Left ventricle myocardium inferior (tissue), 1 donor: ENCODE results near the gene MAP3K5. TPM values are rescaled to one million over a fixed set of nuclear protein-coding genes. Genes with fewer than 3 reads are reported as not detected.

Experiments used
- DNase-seq: peaks from one replicate; pipeline ENCODE4 v3.0.0-alpha.2; 2020
- H3K27ac ChIP-seq: fragments of 200-600 bp; replicated peaks from 2 replicates; pipeline ENCODE4 v1.8.0; 2021
- H3K27me3 ChIP-seq: fragments of 200-600 bp; 2 replicates; pipeline ENCODE4 v1.8.0; 2021; ENCODE audit warnings: low read depth
- H3K36me3 ChIP-seq: fragments of 200-600 bp; 2 replicates; pipeline ENCODE4 v1.8.0; 2021
- H3K4me1 ChIP-seq: fragments of 200-600 bp; 2 replicates; pipeline ENCODE4 v1.8.0; 2021
- H3K4me3 ChIP-seq: fragments of 200-600 bp; 2 replicates; pipeline ENCODE4 v1.8.0; 2021; ENCODE audit warnings: mild to moderate bottlenecking, moderate library complexity
- H3K9me3 ChIP-seq: fragments of 200-600 bp; replicated peaks from 2 replicates; pipeline ENCODE4 v1.8.0; 2021
- intact Hi-C: fragments of 100-400 bp; cut with micrococcal nuclease; formaldehyde crosslinking; loops from one replicate; pipeline ENCODE4 v1.11.0; 2022
- total RNA-seq: library from RNA; stranded (reverse); fragmentation: NEBNext Ultra II Directional; extraction: Animal tissue kit (Norgen Biotek cat#: 25700); gene quantifications from one replicate; pipeline ENCODE4 v1.2.1, GENCODE V29; 2021
- TF ChIP-seq, protein P1 (sequence below): fragments of 200-600 bp; IDR thresholded peaks from 2 replicates; pipeline ENCODE4 v1.8.0; 2021; ENCODE audit warnings: antibody characterized with exemption, mild to moderate bottlenecking, borderline replicate concordance
- donor health status: DM: no; HTN: yes; CAD: no; lungs with severe emphysema.

The MAP3K5 gene
- total RNA-seq, 1 donor from 2014 or later = 44.1 TPM

DNA sequence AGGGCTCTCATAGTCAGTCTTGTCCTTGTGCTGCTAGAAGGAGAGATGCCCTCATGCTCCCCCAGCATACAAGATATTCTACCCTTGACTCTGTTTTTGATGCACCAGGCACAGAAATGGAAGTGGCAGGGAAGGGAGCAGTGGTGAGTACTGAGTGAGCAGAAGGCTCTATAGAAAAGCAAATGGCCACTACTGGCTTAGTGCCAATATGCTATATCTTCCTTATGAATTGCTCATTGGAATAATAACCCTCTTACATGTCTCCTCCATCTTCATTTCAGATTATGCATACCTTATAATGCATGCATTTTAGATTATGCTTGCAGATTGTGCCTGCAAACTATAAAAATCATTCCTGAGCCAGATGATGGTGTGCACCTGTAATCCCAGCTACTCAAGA, 82.8 kb downstream of the MAP3K5 start:
- H3K27ac ChIP-seq = no peak overlapping the region
- no peaks in the 10 kb centered on the region for H3K9me3 ChIP-seq
- H3K36me3 ChIP-seq = no peaks in the 10 kb centered on the region
- TF ChIP-seq, protein P1, sequence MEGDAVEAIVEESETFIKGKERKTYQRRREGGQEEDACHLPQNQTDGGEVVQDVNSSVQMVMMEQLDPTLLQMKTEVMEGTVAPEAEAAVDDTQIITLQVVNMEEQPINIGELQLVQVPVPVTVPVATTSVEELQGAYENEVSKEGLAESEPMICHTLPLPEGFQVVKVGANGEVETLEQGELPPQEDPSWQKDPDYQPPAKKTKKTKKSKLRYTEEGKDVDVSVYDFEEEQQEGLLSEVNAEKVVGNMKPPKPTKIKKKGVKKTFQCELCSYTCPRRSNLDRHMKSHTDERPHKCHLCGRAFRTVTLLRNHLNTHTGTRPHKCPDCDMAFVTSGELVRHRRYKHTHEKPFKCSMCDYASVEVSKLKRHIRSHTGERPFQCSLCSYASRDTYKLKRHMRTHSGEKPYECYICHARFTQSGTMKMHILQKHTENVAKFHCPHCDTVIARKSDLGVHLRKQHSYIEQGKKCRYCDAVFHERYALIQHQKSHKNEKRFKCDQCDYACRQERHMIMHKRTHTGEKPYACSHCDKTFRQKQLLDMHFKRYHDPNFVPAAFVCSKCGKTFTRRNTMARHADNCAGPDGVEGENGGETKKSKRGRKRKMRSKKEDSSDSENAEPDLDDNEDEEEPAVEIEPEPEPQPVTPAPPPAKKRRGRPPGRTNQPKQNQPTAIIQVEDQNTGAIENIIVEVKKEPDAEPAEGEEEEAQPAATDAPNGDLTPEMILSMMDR = no peak
- peaks cover 40% of the 10 kb centered on the region for H3K4me1 ChIP-seq
- no peak for DNase-seq
- H3K27me3 ChIP-seq = no peaks in the 10 kb centered on the region
- H3K4me3 ChIP-seq = no peak overlapping the region
- intact Hi-C loops = no loop called here

DNA sequence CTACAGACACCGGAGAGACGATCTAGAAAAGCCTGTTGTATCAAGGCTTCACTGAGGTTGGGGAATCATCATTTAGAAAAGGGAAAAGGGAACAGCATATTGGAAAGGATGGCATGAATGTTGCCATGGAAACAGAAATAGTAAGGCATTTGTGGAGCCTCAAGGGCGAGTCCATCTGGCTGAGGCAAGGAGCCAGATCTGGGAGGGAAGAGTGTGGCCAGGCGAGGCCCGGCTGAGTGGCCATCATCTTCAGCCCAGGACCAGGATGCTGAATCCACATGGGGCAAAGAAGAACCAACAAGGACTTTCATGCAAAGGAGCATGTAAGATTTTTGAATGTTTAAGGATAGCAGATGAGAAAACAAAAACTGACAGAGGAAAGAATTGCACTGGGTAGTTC, 85.8 kb downstream of the MAP3K5 start:
- TF ChIP-seq, protein P1 = no peak
- Histone ChIP-seq H3K4me1 (peaks cover 24% of the 10 kb centered on the region), H3K4me3 (no peak overlapping the region), H3K27me3 (no peaks in the 10 kb centered on the region), H3K9me3 (no peaks in the 10 kb centered on the region), H3K36me3 (no peaks in the 10 kb centered on the region), H3K27ac (no peak overlapping the region)
- intact Hi-C loops = no loop called here
- no peak for DNase-seq

DNA sequence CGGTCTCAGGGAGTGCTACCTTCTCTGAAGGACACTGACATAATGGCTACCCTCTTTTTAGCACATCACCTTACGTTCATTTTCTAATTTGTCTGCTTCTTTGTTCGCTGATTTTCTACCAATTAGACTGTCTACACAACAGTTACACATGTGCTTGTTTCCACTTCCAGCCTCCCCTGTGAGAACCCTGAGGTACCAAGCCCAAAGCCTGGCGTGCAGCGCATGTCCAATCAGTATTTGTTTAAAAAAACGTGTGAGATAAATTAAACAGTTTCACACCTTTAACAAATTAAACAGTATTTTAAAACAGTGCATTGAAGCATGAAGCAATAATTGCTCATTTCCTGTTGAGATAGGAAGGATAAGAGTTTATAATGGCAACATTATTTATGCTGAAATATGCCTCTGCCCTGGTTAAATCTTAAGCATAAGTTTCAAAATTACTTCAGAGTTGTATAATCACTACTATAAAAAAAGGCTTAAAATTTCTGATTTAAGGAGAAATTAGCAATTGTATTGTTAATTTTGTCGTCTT, 88.9 kb downstream of the MAP3K5 start:
- no peaks in the 10 kb centered on the region for H3K9me3 ChIP-seq
- peaks cover 20% of the 10 kb centered on the region for H3K4me1 ChIP-seq
- no peak for DNase-seq
- no peak overlapping the region for H3K27ac ChIP-seq
- no peaks in the 10 kb centered on the region for H3K36me3 ChIP-seq
- no peaks in the 10 kb centered on the region for H3K27me3 ChIP-seq
- intact Hi-C loops = no loop called here
- TF ChIP-seq, protein P1 = no peak
- H3K4me3 ChIP-seq = no peak overlapping the region

DNA sequence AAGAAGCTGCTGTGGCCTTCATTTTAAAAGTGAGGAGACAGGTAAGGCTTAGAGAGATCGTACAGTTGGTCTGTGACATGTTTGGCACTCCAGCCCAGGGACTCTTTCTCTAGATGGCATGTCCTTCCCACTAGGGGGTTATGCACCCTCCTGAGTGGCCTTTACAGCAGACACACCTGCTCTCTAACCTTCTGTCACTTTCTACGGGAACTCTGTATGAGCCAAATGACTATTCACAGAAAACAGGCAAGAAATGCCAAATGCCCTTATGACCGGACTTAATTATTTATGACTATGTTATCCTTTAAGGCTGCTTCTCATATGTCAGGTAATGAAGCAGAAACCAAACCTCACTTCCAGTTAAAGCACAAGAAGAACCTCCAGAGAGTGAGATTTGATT, 91.2 kb downstream of the MAP3K5 start:
- Histone ChIP-seq H3K9me3 (no peaks in the 10 kb centered on the region), H3K4me1 (peaks cover 12% of the 10 kb centered on the region), H3K4me3 (no peak overlapping the region), H3K36me3 (no peaks in the 10 kb centered on the region), H3K27me3 (no peaks in the 10 kb centered on the region), H3K27ac (no peak overlapping the region)
- DNase-seq = no peak
- TF ChIP-seq, protein P1 = no peak
- intact Hi-C loops = no loop called here

DNA sequence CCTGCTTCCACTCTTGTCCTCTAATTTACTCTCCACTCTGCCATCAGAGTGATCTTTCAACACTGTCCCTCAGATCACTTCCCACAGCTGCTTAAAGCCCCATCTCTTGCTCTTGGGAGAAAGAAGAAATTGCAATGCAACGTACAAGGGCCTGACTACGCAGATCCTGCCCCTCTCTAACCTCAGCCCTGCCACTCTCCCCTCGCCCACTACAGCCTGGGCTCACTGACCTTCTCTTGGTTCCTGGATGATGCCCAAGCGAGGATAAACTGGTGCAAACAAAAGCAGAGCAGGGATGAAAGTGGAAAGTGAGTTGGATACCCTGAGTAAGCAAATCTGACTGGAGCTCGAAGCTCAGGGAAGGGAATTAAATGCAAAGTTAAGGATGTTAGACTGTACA, 92.9 kb downstream of the MAP3K5 start:
- H3K4me3 ChIP-seq = no peak overlapping the region
- intact Hi-C loops = no loop called here

More for the DNA sequence above, 92.9 kb downstream of the MAP3K5 start:
- no peak overlapping the region for H3K27ac ChIP-seq
- no peaks in the 10 kb centered on the region for H3K27me3 ChIP-seq
- peaks cover 12% of the 10 kb centered on the region for H3K4me1 ChIP-seq
- H3K9me3 ChIP-seq = no peaks in the 10 kb centered on the region
- no peak for DNase-seq
- peaks cover 6% of the 10 kb centered on the region for H3K36me3 ChIP-seq
- TF ChIP-seq, protein P1 = no peak
